Measurements from ENCODE around the gene OSBPL1A. TPM values are rescaled to one million over a fixed set of nuclear protein-coding genes. Genes with fewer than 3 reads are reported as not detected.
A peak's percentile ranks its signal among the peaks of the same experiment; 100 is the strongest.

Gene OSBPL1A
- total RNA-seq, 1 donor from 2014 or later: 82.8 TPM

GRCh38 chr18:24413148-24413547 is 15.5 kb upstream of the OSBPL1A start:
- intact Hi-C loops (cut with micrococcal nuclease): no loop called here
- no peak overlapping the region for H3K27ac ChIP-seq (replicated peaks)
- no peak for DNase-seq
- H3K36me3 ChIP-seq: no peaks in the 10 kb centered on the region
- H3K27me3 ChIP-seq (ENCODE audit: low read depth): peaks cover 26% of the 10 kb centered on the region
- peak; percentile 47 for TF ChIP-seq CTCF (IDR thresholded peaks at IDR 0.05; ENCODE audit: borderline replicate concordance)
- H3K9me3 ChIP-seq (replicated peaks): no peaks in the 10 kb centered on the region
- H3K4me1 ChIP-seq: no peaks in the 10 kb centered on the region
- H3K4me3 ChIP-seq: no peak overlapping the region

- intact Hi-C loops (cut with micrococcal nuclease): no loop called here
- H3K36me3 ChIP-seq: no peaks in the 10 kb centered on the region
- TF ChIP-seq CTCF (IDR thresholded peaks at IDR 0.05; ENCODE audit: borderline replicate concordance): no peak
- H3K9me3 ChIP-seq (replicated peaks): no peaks in the 10 kb centered on the region
- peaks cover 40% of the 10 kb centered on the region for H3K27me3 ChIP-seq (ENCODE audit: low read depth)
- H3K4me1 ChIP-seq: no peaks in the 10 kb centered on the region
- no peak for DNase-seq
- H3K27ac ChIP-seq (replicated peaks): no peak overlapping the region
- no peak overlapping the region for H3K4me3 ChIP-seq
Measured at GRCh38 chr18:24408496-24408895, 10.9 kb upstream of the OSBPL1A start.

GRCh38 chr18:24404591-24404990 is 7.0 kb upstream of the OSBPL1A start:
- Histone ChIP-seq H3K9me3 (replicated peaks) (no peaks in the 10 kb centered on the region), H3K4me1 (peaks cover under 1% of the 10 kb centered on the region), H3K36me3 (no peaks in the 10 kb centered on the region), H3K27ac (replicated peaks) (no peak overlapping the region), H3K4me3 (no peak overlapping the region), H3K27me3 (ENCODE audit: low read depth) (peaks cover 40% of the 10 kb centered on the region)
- intact Hi-C loops (cut with micrococcal nuclease): no loop called here
- no peak for DNase-seq
- no peak for TF ChIP-seq CTCF (IDR thresholded peaks at IDR 0.05; ENCODE audit: borderline replicate concordance)

GRCh38 chr18:24403076-24403475 is 5.5 kb upstream of the OSBPL1A start:
- intact Hi-C loops (cut with micrococcal nuclease): no loop called here
- no peak overlapping the region for H3K27ac ChIP-seq (replicated peaks)

GRCh38 chr18:24402209-24402785 is 4.7 kb upstream of the OSBPL1A start:
- H3K4me3 ChIP-seq: no peak overlapping the region
- H3K27ac ChIP-seq (replicated peaks): no peak overlapping the region
- no peaks in the 10 kb centered on the region for H3K36me3 ChIP-seq
- TF ChIP-seq CTCF (IDR thresholded peaks at IDR 0.05; ENCODE audit: borderline replicate concordance): peak; percentile 40
- intact Hi-C loops (cut with micrococcal nuclease): no loop called here
- peaks cover 19% of the 10 kb centered on the region for H3K27me3 ChIP-seq (ENCODE audit: low read depth)
- H3K4me1 ChIP-seq: peaks cover 15% of the 10 kb centered on the region
- DNase-seq: no peak
- H3K9me3 ChIP-seq (replicated peaks): no peaks in the 10 kb centered on the region

More at GRCh38 chr18:24403076-24403475, 5.5 kb upstream of the OSBPL1A start:
- Histone ChIP-seq H3K36me3 (no peaks in the 10 kb centered on the region), H3K9me3 (replicated peaks) (no peaks in the 10 kb centered on the region), H3K27me3 (ENCODE audit: low read depth) (peaks cover 27% of the 10 kb centered on the region), H3K4me1 (peaks cover 9% of the 10 kb centered on the region), H3K4me3 (no peak overlapping the region)
- DNase-seq: no peak
- no peak for TF ChIP-seq CTCF (IDR thresholded peaks at IDR 0.05; ENCODE audit: borderline replicate concordance)
